ENCODE measurements around the gene PDP2.

The PDP2 gene

GRCh38 chr16:66925322-66925840 lies 45.1 kb downstream of the PDP2 start, which contains the start of gene RRAD:
RRAD (minus strand) TSS chr16:66925535; CDS start chr16:66925179, 356 bp downstream.
- H3K36me3 ChIP-seq (ENCODE audit: control insufficient read depth, insufficient read depth, low read length): no peaks in the 10 kb centered on the region
- H3K9ac ChIP-seq: no peak within 1 kb of the TSS
- peak within 1 kb of the TSS; percentile 65 for H3K4me2 ChIP-seq (ENCODE audit: low read length)
- no peaks in the 10 kb centered on the region for H3K9me3 ChIP-seq (ENCODE audit: control insufficient read depth, low read length)
- H3K4me1 ChIP-seq: peaks cover 9% of the 10 kb centered on the region
- H3K27ac ChIP-seq: no peak within 1 kb of the TSS
- peak within 1 kb of the TSS; percentile 37 for H3K4me3 ChIP-seq (ENCODE audit: low read depth, low read length)
- H2AFZ ChIP-seq: peak within 1 kb of the TSS; percentile 86
- no peaks in the 10 kb centered on the region for H3K79me2 ChIP-seq
- no peaks in the 10 kb centered on the region for H3K27me3 ChIP-seq (ENCODE audit: control insufficient read depth, insufficient read depth, low read length)
- TF ChIP-seq, protein P1, sequence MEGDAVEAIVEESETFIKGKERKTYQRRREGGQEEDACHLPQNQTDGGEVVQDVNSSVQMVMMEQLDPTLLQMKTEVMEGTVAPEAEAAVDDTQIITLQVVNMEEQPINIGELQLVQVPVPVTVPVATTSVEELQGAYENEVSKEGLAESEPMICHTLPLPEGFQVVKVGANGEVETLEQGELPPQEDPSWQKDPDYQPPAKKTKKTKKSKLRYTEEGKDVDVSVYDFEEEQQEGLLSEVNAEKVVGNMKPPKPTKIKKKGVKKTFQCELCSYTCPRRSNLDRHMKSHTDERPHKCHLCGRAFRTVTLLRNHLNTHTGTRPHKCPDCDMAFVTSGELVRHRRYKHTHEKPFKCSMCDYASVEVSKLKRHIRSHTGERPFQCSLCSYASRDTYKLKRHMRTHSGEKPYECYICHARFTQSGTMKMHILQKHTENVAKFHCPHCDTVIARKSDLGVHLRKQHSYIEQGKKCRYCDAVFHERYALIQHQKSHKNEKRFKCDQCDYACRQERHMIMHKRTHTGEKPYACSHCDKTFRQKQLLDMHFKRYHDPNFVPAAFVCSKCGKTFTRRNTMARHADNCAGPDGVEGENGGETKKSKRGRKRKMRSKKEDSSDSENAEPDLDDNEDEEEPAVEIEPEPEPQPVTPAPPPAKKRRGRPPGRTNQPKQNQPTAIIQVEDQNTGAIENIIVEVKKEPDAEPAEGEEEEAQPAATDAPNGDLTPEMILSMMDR (IDR thresholded peaks at IDR 0.05): no peak

GRCh38 chr16:66926171-66926947 lies 46.0 kb downstream of the PDP2 start:
- Histone ChIP-seq H3K4me1 (peaks cover 9% of the 10 kb centered on the region), H3K9ac (no peak overlapping the region), H3K36me3 (ENCODE audit: control insufficient read depth, insufficient read depth, low read length) (no peaks in the 10 kb centered on the region), H3K4me3 (ENCODE audit: low read depth, low read length) (no peak overlapping the region), H3K27me3 (ENCODE audit: control insufficient read depth, insufficient read depth, low read length) (no peaks in the 10 kb centered on the region), H3K9me3 (ENCODE audit: control insufficient read depth, low read length) (no peaks in the 10 kb centered on the region), H3K4me2 (ENCODE audit: low read length) (no peak overlapping the region), H2AFZ (no peak overlapping the region), H3K79me2 (no peaks in the 10 kb centered on the region), H3K27ac (peak overlapping the region; percentile 6)
- TF ChIP-seq, protein P1 (IDR thresholded peaks at IDR 0.05): no peak

GRCh38 chr16:66926961-66927436 lies 46.7 kb downstream of the PDP2 start:
- Histone ChIP-seq H3K27ac (peak overlapping the region; percentile 6), H3K9me3 (ENCODE audit: control insufficient read depth, low read length) (no peaks in the 10 kb centered on the region), H3K4me3 (ENCODE audit: low read depth, low read length) (no peak overlapping the region), H3K36me3 (ENCODE audit: control insufficient read depth, insufficient read depth, low read length) (no peaks in the 10 kb centered on the region), H3K79me2 (no peaks in the 10 kb centered on the region), H3K27me3 (ENCODE audit: control insufficient read depth, insufficient read depth, low read length) (no peaks in the 10 kb centered on the region), H3K9ac (no peak overlapping the region), H2AFZ (no peak overlapping the region), H3K4me2 (ENCODE audit: low read length) (no peak overlapping the region), H3K4me1 (peaks cover 9% of the 10 kb centered on the region)
- TF ChIP-seq, protein P1 (IDR thresholded peaks at IDR 0.05): no peak

DNA sequence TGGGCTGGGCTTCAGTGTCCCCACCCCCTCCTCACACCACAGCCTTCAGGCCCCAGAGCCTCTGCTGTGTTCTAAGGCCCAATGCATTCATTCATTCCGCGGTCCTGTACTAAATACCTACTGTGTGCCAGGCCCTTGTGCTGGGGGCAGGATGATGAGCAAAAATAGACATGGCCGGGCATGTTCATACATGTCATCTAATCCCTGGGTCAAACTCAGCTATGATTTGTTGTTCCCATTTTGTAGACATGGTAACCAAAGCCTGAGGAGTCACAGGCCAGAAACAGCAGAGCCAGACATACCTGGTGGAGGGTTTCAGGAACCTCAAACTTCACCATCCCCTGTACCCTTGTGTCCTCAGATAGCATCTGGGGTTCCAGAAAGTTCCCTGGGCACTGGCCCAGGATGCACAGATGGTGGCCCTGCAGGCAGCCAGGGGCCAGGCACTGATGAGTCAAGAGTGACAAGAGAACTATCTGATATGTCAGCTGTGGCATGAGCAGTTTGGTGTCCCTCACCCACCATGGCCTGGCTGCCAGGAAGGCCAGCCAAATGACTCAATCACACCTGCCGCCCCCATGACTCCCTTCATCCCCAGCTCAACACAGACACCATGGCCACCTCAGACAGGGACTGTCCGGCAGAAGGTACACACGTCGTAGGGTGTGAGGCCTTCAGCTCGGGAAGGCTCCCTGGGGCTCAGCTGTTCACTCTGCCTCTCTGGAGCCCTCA lies 47.8 kb downstream of the PDP2 start:
- no peaks in the 10 kb centered on the region for H3K9me3 ChIP-seq (ENCODE audit: control insufficient read depth, low read length)
- TF ChIP-seq, protein P1 (IDR thresholded peaks at IDR 0.05): no peak
- no peak overlapping the region for H3K9ac ChIP-seq
- no peaks in the 10 kb centered on the region for H3K27me3 ChIP-seq (ENCODE audit: control insufficient read depth, insufficient read depth, low read length)
- no peaks in the 10 kb centered on the region for H3K79me2 ChIP-seq
- H3K36me3 ChIP-seq (ENCODE audit: control insufficient read depth, insufficient read depth, low read length): no peaks in the 10 kb centered on the region
- H3K4me2 ChIP-seq (ENCODE audit: low read length): no peak overlapping the region
- H3K27ac ChIP-seq: no peak overlapping the region
- H3K4me3 ChIP-seq (ENCODE audit: low read depth, low read length): no peak overlapping the region
- peaks cover 12% of the 10 kb centered on the region for H3K4me1 ChIP-seq
- no peak overlapping the region for H2AFZ ChIP-seq

All from parathyroid adenoma (tissue), 2 donors.